T47D (cell line): ENCODE data around the gene ARNT2.

Experiments
- DNase-seq, 2 experiments: peaks; one replicate each; pipeline versions ENCODE4 v3.0.0 to v3.0.0-alpha.2; 2011 to 2012; ENCODE audit warnings: low read depth in 1 of 2, low spot score in 1 of 2
- JUND ChIP-seq: IDR thresholded peaks from 2 replicates; pipeline ENCODE4 v1.6.1; 2012; ENCODE audit warnings: low read depth
- in situ Hi-C: cut with HindIII; loops from 2 replicates; pipeline ENCODE4 v1.10.0; 2016; ENCODE audit warnings: low sequenced_read_pairs, low pct_unique_long_range_greater_than_20kb

Gene ARNT2

GRCh38 chr15:80466543-80466942 is 62.4 kb downstream of the ARNT2 start:
- no peak for DNase-seq
- no peak for TF ChIP-seq JUND
- in situ Hi-C loops: no loop called here

GRCh38 chr15:80467311-80467714 is 63.1 kb downstream of the ARNT2 start:
- in situ Hi-C loops: no loop called here
- DNase-seq: no peak
- no peak for TF ChIP-seq JUND

- DNase-seq: no peak
- in situ Hi-C loops: no loop called here
- no peak for TF ChIP-seq JUND
These were observed 64.6 kb downstream of the ARNT2 start for GRCh38 chr15:80468796-80469195.

GRCh38 chr15:80471881-80472280 is 67.7 kb downstream of the ARNT2 start:
- in situ Hi-C loops: no loop called here
- DNase-seq: no peak
- TF ChIP-seq JUND: no peak

- no peak for TF ChIP-seq JUND
- in situ Hi-C loops: no loop called here
- DNase-seq: no peak
These were observed 69.4 kb downstream of the ARNT2 start for GRCh38 chr15:80473286-80474223.

- DNase-seq: no peak
- in situ Hi-C loops: no loop called here
- no peak for TF ChIP-seq JUND
These were observed 70.3 kb downstream of the ARNT2 start for GRCh38 chr15:80474224-80475215.

- DNase-seq: no peak
- TF ChIP-seq JUND: no peak
- in situ Hi-C loops: no loop called here
These were observed 71.4 kb downstream of the ARNT2 start for GRCh38 chr15:80475572-80475971.

- no peak for TF ChIP-seq JUND
- in situ Hi-C loops: no loop called here
- no peak for DNase-seq
These were observed 71.9 kb downstream of the ARNT2 start for GRCh38 chr15:80476036-80476435.

- in situ Hi-C loops: no loop called here
- no peak for TF ChIP-seq JUND
- no peak for DNase-seq
These were observed 73.9 kb downstream of the ARNT2 start for GRCh38 chr15:80478075-80478474.

- in situ Hi-C loops: no loop called here
- TF ChIP-seq JUND: no peak
- DNase-seq: no peak
These were observed 75.0 kb downstream of the ARNT2 start for GRCh38 chr15:80479191-80479590.

- in situ Hi-C loops: no loop called here
- no peak for TF ChIP-seq JUND
- no peak for DNase-seq
These were observed 76.1 kb downstream of the ARNT2 start for GRCh38 chr15:80480171-80480811.

- in situ Hi-C loops: no loop called here
- DNase-seq: no peak
- TF ChIP-seq JUND: no peak
These were observed 76.7 kb downstream of the ARNT2 start for GRCh38 chr15:80480909-80481308.
